Measurements from ENCODE around the gene SPAG6.
"Not testable (repeated sequence)": the region's sequence is repeated elsewhere in the genome, so short reads cannot be mapped to it uniquely, and the experiment has no call there.

The SPAG6 gene

GRCh38 chr10:22381262-22381661 is 36.0 kb downstream of the SPAG6 start:
- no peak for DNase-seq

DNA sequence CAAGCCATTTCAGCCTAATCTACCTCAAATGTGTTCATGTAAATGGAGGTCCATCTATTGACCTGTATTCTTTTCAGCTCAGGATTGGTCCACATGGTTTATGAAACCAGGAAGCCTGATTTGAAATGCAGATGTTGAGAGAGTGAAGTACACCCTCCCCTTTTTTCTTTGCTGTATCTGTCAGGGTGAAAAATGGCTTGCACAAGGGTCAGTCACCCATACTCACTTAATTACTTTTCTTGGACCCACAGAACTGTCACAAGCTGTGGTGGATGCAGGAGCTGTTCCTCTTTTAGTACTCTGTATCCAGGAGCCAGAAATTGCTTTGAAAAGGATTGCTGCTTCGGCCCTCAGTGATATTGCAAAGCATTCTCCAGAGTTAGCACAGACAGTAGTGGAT is 41.2 kb downstream of the SPAG6 start:
- no peak for DNase-seq

- DNase-seq = no peak
Measured at GRCh38 chr10:22389856-22390589, 44.7 kb downstream of the SPAG6 start.

GRCh38 chr10:22391600-22391999 is 46.3 kb downstream of the SPAG6 start:
- DNase-seq = no peak

DNA sequence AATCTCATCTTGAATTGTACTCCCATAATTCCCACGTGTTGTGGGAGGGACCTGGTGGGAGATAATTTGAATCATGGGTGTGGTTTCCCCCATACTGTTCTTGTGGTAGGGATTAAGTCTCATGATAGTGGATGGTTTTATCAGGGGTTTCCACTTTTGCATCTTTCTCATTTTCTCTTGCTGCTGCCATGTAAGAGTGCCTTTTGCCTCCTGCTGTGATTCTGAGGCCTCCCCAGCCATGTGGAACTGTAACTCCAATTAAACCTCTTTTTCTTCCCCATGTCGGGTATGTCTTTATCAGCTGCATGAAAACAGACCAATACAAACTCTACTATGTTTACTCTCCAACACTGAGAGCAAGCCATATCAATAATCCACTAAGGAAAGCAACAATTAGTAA is 50.9 kb downstream of the SPAG6 start:
- not testable (repeated sequence) for DNase-seq

- DNase-seq = not testable (repeated sequence)
Measured at GRCh38 chr10:22406916-22407315, 61.6 kb downstream of the SPAG6 start.

DNA sequence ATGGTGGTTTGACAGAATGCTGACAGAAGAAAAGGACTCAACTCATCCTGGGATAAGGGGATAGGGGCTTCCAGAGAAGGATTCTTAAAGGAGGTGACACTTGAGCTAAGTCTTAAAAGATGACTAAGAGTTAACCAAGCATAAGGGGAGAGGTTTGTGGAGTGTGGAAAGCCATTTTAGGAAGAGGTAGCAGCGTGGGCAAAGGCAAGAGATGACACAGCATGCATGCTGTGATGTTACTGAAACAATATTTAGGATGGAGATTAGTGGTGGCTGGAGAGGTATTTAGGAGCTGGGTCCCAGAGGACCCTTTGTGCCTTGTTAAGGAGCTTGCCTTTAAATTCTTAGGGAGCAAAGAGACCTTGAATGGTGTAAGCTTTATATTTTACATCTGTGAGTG is 65.1 kb downstream of the SPAG6 start:
- no peak for DNase-seq

DNA sequence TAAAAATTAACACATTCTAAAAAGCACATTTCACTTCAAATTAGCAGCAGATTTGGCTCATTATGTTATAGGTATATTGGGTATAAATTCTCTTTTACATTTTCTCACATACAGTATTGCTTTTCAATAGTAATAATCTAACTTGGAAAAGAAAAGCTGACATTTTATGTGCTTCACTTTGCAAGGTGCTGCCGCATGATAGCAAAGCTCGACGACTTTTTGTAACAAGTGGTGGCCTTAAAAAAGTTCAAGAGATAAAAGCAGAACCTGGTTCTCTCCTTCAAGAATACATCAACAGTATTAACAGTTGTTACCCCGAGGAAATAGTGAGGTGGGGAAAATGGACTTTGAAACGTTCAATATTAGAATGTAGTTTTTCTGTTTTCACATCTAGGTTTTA is 65.5 kb downstream of the SPAG6 start:
- DNase-seq = no peak

GRCh38 chr10:22414146-22414545 is 68.8 kb downstream of the SPAG6 start:
- DNase-seq = no peak

DNA sequence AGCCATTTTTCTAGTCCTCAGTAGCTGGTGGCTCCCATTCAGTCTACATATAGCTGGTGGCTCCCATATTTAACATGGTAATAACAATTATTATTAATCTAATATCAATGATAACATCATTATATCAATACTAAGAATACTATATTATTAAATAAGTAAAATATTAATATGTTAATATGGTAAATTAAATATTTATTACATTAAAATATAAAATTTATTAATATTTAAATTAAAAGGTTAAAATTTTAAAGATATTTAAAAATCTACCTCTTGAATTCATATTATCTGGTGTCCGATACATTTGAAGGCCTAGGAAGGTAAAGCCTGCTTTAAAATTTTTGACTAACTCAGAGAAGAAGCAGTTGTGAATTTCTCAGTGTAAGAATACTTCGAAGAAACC is 69.8 kb downstream of the SPAG6 start:
- no peak for DNase-seq

GRCh38 chr10:22417736-22418268 is 72.5 kb downstream of the SPAG6 start:
- DNase-seq = no peak

DNA sequence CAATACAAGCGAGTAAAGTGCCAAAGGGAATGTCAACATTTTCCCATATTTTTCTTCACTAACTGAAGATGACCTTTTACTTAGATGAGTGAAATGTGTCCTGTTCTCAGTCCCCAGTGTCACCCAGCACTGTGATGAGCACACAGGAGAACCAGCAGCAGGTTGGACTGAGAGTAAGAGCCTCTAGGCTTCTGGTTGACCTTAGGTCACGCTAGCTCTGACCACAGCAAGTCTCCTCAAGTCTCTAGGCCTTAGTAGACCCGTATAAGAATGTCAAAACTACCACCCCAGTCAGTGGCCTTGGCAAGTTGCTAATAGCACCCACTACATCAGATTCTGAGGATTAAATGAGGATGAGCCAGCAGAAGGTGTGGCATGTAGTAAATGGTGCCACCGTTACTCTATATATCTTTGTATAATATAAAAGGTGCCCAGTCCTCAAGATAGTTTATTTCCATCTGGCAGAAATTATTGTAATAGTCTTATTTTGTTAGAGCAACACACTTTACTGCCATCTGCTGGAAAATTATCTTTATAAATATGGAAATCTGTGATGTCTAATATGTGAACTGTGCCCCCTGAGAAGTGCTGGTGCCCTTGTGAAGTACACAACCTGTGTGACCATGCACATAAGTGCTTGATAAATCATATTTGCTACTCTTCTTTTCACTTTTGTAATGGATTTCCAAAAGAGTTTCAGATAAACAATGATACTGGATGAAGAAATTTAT is 75.7 kb downstream of the SPAG6 start:
- DNase-seq = no peak

DNA sequence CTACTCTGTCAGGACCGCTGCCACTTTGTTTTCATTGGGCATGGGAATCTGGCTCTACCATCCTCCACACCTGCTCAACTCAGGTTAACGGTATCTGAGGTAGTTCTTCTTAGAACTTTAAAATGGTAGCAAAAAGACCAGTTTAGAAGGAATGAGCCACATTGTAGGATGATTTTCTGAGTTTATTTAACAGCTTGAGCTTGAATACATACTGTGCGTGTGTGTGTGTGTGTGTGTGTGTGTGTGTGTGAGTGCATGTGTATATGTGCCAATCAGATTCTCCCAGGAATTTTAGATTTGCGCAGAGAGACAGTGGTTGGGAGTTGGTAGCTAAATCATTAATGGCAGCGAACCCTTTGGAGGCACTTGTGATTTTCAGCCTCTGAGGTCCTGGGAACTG is 81.4 kb downstream of the SPAG6 start:
- no peak for DNase-seq

DNA sequence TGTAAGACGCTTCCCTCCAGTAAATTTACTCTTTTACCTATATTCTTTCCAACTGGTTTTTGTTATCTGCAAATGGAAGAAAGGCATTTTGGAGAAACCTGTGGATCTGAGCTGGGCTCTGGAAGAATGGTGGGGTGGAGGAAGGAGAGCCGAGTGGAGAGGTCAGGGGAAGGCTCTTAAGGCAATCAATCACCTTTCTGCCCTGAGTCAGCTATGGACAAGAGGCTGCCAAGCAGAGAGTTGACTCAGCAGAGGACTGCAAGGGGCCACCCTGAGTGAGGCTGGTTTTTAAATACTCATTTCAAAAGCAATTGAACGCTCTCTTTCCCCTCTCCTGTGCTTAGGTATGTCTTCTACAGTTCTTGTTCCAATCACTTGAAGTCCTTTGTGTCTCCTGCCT is 81.8 kb downstream of the SPAG6 start:
- DNase-seq = no peak

DNA sequence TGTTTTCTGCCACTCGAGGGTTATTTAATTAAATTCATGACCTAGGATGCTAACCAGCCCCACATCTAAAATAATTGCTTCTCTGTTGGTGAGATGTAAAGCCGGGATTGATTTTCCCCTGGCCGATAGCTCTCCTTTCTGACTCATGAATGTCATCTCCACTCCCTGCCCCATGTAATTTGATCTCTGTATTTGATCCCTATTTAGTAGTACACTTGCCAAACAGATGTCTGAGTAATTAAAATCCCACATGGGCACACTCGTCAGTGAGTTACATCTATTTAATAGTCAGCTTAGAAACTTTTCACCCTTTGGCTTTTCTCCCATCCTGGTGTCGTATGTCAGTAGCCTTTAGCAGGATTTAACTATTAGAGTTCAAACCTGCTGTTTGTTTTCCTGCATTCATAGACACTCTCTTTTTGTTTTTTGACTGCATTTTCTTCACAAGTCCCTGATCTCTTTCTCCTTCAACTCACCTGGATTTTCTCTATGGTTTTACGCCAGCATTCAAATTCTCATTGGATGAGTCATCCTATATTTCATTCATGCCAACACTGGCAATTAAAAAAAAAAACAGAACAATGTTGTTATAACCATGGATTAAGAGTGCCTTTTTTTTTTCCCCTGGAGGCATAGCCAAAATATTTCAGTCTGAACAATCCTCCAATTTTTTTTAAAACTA is 82.7 kb downstream of the SPAG6 start:
- no peak for DNase-seq

DNA sequence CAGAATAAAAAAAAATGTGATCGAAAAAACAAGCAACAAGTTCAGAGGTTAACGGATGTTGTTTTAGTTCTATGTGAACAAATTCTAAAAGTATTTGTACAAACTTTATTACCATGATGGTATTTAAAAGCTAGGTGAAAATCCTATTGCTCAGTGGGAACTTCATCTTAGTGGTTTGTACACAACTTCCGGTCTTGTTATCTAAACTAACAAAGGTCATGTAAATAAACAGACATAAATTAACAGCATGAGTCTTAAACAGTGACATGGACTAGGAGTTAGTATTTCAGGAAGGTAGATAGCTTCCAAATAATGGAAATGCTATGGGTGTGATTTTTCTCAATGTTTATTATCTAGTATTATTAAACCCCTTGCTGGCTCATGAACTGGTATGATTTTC is 83.8 kb downstream of the SPAG6 start:
- no peak for DNase-seq

GRCh38 chr10:22429981-22430421 is 84.7 kb downstream of the SPAG6 start:
- no peak for DNase-seq

DNA sequence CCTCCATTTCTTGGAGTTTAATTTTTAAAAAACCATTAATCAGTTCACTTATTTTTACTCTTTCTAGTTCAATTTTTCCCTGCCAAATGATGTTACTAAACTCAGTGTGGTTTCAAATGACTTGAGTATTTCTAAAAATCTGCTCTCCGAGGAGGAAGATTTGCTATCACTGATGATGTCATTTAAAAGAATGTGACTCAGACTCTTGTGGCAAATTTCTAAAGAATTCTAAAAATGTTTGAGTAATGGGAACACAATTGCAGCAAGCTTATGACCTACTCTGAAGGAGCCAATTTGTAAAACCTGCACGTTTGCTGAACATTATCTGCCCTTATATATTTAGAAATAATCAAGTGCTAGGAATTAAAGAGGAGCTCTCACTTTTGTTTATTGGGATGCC is 88.6 kb downstream of the SPAG6 start:
- DNase-seq = no peak

DNA sequence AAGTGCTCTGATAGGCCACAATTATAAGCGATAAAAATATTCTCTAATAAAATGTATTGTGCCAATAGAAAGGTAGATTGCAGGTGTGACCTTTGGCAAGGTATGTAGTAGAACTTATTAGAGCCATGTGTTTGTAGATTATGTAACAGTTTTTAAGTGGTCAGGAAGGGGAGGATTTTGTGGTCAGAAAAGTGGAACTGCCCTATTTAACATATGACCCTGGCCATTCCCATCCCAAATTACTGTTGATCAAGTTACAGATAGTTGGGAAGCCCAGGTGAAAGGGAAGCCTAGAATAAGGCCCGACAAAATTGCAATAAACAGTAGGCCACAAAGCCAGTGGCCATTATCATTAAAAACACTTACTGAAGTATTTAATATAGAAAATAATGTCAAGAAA is 89.2 kb downstream of the SPAG6 start:
- no peak for DNase-seq

- DNase-seq = no peak
Measured at GRCh38 chr10:22435650-22436049, 90.4 kb downstream of the SPAG6 start.

DNA sequence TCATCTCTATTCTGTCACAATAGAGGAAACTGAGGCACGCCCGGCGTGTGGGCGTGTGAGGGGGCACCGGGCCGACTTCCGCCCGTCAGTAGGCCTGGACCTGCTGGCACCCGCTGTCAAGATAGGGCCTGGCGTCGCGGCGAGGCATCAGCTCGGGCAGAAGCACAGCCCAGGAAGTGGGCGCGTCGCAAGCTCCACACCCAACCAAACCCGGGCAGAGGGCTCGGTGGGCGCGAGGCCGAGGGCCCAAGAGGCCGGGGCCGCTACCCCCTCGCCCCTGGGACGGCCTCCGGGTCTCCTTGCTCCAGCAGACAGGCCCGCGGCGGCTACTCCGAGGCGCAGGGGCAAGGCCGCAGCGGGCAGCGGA is 91.2 kb downstream of the SPAG6 start:
- peak in 1 of 2 donors; percentile 26 for DNase-seq

DNA sequence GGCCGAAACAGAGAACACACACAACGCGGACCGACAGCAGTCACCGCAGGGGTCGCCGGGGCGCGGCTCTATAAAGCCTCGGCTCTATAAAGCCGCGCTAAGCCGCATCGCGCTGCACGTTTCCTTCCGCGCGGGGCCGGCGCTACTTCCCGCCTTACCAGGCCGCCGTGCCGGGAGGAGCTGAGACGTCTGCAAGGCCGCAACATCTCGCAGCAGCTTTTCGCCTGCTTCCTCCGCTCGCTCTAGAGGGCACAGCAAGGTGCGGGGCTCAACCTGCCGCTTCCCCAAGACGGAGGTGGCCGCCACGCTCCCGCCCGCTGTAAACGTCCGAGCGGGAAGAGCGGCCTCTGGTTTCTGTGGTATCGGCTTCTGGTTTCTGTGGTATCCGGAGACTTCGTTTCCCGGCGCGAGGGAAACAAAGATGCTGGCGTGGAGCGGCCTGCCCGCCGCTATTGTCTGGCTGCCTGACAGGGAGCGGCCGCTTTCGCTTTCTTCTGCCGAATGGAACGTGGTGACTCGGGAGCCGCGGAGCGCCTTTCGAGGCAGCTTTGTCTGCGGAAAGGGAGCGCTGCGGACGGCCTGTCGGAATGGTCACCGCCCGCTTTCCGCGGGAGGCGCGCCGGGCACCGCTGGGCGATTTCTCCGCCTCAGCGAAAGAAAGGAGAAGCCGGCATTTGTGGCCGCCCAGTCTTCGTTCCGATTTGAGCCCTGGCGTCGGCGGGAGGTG is 91.8 kb downstream of the SPAG6 start:
- DNase-seq = peak; percentile 76 to 80

All from stimulated activated CD4-positive, alpha-beta T cell treated with anti-CD3 and anti-CD28 coated beads, Interleukin-2, amount 100 ng/mL, for 48 hours (primary cell).